HG02678 (cell line): ENCODE results near the gene FZD4.
"Not testable (repeated sequence)": the region's sequence is repeated elsewhere in the genome, so short reads cannot be mapped to it uniquely, and the experiment has no call there.

Source experiments
- ATAC-seq: cut with Tn5 transposase; IDR thresholded peaks from one replicate; pipeline ENCODE4 v1.9.1; 2021; ENCODE audit warnings: mild to moderate bottlenecking, moderate library complexity; ENCODE audit not compliant: unreplicated experiment

The FZD4 gene

GRCh38 chr11:86977441-86978050 lies 22.4 kb upstream of the FZD4 start:
- ATAC-seq: no peak

- no peak for ATAC-seq
Measured at GRCh38 chr11:86972734-86973133, 17.5 kb upstream of the FZD4 start.

- no peak for ATAC-seq
Measured at GRCh38 chr11:86969258-86969657, 14.1 kb upstream of the FZD4 start.

GRCh38 chr11:86967601-86968000 lies 12.4 kb upstream of the FZD4 start:
- ATAC-seq: not testable (repeated sequence)

- ATAC-seq: no peak
Measured at GRCh38 chr11:86957976-86958646, 2.9 kb upstream of the FZD4 start.

- ATAC-seq: no peak
Measured at GRCh38 chr11:86956905-86957195, 1.7 kb upstream of the FZD4 start.

DNA sequence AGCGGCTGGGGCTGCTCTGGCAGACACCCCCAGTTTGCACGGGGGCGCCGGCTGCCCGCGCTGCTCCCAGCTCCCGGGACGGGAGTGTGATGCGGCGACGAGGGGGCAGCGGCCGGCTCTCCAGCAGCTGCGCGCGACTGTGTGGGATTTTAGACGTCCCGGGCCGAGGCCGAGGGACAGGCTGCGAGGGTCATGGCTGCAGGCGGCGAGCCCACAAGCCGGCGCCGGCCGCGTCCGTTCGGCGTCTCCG lies 159 bp downstream of the FZD4 start:
- no peak for ATAC-seq

GRCh38 chr11:86954269-86955110 lies 705 bp downstream of the FZD4 start:
- ATAC-seq: no peak

- ATAC-seq: no peak
Measured at GRCh38 chr11:86952221-86952875, 2.8 kb downstream of the FZD4 start.

DNA sequence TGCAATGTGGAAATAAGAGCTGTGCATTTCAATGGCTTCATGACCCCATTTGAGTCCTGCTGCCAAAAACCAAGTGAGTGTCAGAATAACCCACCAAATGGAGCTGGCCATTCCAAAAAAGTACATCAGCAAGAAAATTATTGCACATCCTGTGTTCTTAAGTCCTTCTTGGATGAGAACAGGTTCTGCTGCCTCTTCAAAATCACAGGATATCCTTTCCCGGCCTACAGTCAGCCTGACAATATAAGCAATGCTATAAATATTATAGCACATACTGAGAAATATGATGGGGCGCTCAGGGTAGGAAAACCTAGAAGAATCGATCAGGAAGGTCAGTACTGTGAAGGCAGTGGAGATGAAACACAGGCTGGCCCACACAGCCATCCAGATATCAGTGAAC lies 3.5 kb downstream of the FZD4 start:
- ATAC-seq: no peak

GRCh38 chr11:86950661-86950995 lies 4.6 kb downstream of the FZD4 start:
- no peak for ATAC-seq

DNA sequence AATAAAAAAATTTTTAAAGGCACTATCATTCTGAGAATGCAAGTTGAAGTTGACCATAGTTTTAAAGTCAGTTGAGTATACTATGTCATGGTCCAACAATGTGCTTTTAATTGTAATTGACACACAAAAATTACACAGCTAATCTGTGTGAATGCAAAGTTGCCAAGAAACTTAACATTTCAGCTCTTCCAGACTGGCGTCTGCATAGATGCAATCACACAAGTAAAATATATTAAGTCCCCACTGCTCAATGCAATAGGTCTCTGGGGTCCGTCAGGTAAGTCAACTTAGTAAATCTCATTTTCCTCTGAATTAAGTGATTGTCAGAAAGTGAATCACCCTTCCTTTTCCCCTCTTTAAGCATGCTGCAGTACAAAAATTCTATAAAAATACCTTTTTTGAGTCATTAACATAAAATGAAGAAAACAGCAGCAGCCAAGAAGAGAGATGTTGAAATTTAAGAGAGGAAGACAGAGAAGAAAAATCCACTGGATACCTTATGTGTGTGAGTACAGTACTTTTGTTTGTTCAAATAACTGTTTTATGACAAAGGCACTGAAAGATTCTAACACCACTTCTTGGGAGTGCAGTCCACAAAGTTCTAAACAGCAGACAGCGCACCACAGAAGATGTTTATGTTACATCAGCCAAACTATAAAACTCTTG lies 5.1 kb downstream of the FZD4 start:
- no peak for ATAC-seq

DNA sequence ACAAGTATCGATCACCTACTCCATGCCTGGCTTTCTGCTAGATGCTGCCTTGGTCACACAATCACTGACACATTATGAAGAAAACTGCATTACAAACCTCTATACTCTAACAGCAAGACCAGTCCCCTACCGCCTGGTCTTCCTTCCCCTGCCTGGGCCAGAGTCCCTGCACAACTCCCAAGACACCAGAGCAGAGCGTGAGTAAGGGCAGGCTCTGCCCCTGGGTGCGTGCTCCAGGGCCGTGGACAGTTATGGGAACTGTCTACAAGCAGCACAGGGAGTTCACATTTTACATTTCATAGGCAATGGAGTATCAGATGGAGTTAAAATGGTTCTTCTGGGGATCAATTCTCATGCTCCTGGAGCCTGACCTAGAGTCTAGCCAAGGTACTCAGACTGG lies 6.5 kb downstream of the FZD4 start:
- no peak for ATAC-seq

DNA sequence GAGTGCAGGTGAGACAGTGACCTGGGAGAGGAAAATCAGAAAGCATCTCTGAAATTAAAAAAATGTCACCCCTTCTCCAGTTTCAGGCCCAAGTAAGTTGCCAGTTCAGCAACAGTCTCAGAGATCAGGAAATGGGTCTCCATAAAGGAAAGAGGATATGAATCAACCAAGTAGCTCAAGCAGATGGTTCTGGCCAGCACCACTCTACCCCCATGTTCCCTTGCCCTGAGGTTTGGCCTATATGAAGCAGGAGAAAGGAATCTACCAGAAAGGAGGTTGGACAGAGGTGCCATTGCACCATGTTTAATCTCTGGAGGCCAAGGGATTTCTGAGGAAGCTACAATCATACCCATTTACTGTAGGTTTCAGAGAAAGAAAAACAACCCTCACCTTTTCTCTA lies 7.7 kb downstream of the FZD4 start:
- no peak for ATAC-seq

- ATAC-seq: not testable (repeated sequence)
Measured at GRCh38 chr11:86943505-86943904, 11.7 kb downstream of the FZD4 start.

GRCh38 chr11:86941871-86942599 lies 13.2 kb downstream of the FZD4 start:
- no peak for ATAC-seq

GRCh38 chr11:86941077-86941870 lies 13.9 kb downstream of the FZD4 start:
- ATAC-seq: no peak

- no peak for ATAC-seq
Measured at GRCh38 chr11:86940122-86940777, 14.9 kb downstream of the FZD4 start.
